Measurements from ENCODE around the gene CPNE2.
"Not testable (repeated sequence)": the region's sequence is repeated elsewhere in the genome, so short reads cannot be mapped to it uniquely, and the experiment has no call there.

The CPNE2 gene

DNA sequence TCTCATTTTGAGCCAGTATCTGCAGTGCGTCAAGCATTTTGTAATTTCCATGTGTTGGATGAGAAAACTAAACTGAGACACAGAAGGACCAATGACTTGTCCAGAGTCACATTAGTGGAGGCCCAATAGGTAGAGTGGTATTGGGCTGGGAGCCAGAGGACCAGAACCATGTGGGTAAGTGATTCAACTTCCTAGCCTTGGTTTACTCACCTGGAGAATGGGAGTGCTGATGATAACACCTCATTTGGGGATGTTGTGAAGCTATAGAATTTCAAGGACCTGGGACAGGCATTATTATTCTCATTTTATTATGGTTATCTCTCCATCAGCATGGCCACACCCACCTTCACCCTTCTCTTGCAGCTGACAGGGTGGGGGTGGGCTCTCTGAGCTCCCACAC is 8.1 kb downstream of the CPNE2 start:
- DNase-seq = no peak

DNA sequence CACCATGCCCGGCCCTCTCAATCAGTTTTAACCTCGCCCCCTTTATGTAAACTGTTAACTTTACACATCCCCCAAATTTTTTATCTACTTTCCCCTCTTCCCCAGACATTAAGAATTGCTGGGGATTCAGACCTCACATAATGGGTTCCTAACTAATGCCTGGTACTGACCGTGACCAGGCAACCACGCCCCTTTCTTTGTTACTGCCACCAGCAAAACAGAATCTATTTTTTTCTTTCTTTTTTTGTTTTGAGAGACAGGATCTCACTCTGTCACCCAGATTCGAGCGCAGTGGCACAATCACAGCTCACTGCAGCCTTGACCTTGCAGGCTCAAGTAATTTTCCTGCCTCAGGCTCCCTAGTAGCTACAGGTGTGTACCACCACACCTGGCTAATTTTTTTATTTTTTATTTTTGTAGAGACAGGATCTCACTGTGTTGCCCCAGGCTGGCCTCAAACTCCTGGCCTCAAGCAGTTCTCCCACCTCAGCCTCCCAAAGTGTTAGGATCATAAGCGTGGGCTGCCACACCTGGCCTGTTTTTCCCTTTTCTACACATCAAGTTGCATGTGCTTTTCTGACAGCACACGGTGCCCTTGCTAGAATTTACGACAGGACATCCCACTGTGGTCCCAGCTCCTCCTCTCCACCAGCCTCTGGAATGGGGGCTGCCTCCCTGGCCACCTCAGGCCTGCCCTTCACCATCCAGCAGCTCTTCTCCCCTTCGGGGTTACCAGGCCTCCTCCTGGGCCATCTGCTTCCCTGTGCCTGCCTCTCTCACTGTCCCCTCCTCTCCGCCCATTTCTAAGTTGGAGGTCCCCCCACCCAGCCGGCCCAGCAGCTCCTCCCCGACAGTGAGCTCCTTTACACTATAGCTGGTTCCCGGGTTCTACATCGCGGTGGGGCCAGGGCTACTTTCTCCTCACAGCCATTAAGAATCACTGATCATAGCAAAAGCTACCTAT is 10.8 kb downstream of the CPNE2 start:
- DNase-seq = no peak

DNA sequence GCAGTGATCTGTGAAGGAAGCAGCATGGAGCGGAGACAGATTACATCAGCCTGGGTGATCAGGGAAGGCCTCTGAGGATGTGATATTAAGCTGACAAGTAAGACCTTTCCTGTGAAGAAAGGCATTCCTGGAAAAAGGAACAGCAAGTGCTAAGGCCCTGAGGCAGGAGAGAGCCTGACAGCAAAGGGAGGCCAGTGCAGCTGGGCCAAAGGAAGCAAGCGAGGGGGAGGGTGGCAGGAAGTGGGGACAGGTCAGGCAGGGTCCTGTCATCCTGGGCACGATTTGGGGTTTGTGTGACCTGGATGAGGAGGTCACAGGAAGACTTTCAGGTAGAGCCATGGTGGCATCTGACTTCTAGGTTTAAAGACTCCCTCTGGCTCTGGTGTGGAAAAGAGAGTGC is 12.3 kb downstream of the CPNE2 start:
- DNase-seq = no peak

DNA sequence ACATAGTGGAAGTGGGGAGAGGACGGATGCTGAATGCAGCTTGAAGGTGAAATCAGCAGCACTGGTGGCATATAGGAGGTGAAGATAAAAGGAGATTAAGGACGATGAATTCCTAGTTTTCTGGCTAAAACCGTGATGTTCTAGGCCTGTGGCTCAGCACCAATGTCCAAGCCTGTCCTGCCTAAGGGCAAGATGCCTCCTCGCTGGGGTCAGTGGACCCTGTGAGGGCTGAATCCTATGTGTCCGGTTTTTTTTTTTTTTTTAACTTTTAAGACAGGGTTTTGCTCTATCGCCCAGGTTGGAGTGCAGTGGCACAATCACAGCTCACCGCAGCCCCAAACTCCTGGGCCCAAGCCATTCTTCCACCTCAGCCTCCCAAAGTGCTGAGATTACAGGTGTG is 12.8 kb downstream of the CPNE2 start:
- no peak for DNase-seq

DNA sequence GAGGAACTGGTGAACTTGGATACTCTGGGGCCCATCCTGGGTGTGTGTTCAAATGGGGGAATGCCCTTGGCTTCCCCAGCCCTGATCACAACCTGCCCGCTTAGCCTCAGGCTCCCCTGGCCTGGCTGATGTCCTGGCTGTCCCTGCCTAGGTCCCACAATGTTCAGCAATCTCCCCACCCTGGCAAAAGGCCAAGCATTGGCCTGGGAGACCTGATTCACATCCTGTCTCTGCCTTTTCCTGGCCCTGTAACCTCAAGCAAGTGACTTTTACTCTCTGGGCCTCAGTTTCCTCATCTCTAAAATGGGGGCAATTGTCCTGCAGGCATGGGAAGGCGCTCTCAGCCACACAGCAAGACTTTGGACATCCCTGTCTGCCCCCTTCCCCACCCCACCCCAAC is 14.4 kb downstream of the CPNE2 start:
- no peak for DNase-seq

DNA sequence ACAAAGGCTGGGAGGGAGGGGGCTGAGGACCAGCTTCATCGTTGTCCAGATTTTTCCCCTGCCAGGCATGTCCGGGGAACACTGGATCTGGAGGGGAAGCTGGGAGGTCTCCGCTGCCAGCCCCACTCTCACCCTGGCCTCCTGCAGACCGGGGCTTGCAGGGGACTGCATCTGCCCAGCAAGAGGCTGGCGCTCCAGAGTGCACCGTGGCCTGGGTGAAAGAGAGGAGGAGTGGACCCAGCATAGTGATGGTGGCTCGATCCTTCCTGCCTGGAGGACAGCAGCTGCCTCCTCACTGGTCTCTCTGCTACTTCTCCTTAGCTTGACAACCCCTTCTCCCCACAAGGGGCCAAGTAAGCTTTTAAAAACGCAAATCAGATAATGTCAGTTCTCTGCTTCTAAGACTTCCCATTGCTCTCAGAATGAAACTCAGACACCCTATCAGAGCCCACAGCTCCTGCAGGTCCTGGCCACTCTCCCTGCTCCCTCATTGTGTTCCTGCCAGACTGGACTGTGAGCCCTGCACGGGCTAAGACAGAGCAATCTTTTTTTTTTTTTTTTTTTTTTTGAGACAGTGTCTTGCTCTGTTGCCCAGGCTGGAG is 15.0 kb downstream of the CPNE2 start:
- DNase-seq = no peak

DNA sequence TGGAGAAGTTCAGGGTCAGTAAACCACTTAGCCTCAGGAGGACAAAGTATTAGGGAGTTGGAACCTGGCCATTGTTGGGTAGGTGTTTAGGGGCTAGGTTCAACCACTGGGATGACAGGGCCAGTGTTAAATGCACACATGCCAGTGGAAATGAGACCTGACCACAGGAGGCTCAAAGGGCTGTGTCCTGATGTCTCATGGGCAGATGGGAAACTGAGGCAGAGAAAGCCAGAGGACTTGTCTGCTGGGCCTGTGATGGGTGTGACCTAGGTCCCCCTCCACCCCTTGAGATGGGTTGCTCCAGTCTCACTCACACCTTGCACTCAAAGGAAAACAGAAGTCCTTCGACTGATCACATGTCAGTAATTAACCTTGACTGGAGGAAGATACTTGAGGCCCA is 16.0 kb downstream of the CPNE2 start:
- DNase-seq = no peak

DNA sequence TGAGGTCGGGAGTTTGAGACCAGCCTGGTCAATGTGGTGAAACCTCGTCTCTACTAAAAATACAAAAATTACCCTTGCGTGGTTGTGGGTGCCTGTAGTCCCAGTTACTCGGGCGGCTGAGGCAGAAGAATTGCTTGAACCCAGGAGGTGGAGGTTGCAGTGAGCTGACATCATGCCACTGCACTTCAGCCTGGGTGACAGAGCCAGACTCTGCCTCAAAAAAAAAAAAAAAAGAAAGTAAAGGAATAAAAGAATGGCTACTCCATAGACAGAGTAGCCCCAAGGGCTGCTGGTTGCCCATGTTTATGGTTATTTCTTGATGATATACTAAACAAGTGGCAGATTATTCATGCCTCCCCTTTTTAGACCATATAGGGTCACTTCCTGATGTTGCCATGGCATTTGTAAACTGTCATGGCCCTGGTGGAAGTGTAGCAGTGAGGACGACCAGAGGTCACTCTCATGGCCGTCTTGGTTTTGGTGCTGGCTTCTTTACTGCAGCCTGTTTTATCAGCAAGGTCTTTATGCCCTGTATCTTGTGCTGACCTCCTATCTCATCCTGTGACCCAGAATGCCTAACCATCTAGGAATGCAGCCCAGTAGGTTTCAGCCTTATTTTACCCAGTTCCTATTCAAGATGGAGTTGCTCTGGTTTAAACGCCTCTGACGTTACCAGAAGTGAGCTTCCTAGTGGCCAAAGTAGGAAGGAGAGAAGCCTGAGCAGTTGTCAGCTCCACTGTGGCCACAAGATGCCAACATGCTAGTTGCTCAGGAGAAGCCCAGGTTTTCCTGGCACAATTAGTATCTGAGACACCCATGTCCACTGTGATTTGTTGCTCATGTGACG is 17.1 kb downstream of the CPNE2 start:
- not testable (repeated sequence) for DNase-seq

DNA sequence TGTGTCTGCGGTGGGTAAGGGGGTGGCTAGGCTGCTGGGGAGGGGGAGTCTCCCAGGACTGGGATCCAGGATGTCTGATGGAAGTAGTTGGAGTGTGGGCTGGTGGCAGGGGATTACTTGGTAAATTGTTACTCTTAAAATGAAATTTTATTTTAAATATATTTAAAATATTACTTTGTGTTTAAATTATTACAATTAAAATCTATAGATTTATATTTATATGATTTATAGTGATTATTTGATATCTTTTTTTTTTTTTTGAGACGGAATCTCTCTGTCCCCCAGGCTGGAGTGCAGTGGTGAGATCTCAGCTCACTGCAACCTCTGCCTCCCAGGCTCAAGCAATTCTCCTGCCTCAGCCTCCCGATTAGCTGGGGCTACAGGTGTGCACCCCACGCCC is 18.6 kb downstream of the CPNE2 start:
- DNase-seq = no peak

DNA sequence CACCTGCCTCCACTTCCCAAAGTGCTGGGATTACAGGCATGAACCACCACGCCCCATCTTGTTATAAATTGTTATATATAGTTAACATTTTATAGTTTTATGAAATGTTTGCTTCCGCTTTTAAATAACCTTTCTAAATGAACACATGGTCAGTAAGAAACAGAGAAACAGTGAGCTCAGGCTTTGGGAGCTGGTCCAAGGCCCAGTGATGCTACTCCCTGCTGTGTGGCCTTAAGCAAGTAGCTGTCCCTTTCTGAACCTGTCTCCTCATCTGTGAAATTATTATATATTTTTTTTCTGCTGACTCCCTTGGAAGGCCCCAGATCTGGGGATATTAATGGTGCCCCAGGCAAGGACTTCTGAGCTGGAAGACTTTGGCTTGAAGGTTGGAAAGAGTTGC is 19.0 kb downstream of the CPNE2 start:
- no peak for DNase-seq

DNA sequence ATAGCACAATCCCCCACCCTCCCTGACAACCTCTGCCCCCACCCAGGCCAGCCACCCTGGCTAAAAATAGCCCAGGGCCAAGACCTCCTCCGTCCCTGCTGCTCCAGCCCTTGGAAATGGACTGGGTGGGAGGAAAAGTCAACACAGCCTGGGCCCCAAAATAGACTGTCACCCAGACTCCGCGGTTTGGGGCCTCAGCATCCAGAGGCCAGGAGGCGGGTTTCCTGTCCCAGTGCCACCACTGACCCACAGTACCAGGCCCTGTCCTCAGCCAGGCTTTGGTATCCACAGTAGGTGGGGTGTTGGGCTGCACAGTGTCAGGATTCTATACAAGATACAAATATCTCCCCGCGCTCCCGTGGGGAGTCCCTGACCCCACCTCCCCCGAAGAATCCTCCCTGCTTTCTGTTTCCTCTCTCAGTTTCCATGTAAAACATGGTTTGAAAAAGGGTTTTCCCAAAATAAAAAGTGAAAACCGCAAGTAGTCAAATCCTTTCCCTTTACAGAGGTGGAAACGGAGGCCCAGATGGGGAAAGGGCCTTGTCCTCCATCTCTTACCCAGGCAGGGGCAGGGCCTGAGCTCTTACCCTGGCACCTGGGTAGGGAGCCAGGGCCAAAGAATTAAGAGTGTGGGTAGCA is 20.1 kb downstream of the CPNE2 start:
- no peak for DNase-seq

DNA sequence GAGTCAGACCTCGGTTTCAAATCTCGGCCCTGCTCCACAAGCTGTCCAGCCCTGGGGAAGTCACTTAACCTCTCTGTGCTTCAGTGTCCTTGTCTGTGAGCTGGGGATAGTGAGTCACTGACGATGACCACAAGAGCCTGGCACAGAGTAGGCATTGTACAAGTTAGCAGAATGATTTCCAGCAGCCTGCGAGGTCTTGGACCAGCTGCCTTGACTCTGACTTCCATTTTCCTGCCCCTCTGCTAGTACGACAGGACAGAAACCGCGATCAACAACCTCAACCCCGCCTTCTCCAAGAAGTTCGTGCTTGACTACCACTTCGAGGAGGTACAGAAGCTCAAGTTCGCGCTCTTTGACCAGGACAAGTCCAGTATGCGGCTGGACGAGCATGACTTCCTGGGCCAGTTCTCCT is 20.7 kb downstream of the CPNE2 start:
- peak; percentile 5 for DNase-seq

DNA sequence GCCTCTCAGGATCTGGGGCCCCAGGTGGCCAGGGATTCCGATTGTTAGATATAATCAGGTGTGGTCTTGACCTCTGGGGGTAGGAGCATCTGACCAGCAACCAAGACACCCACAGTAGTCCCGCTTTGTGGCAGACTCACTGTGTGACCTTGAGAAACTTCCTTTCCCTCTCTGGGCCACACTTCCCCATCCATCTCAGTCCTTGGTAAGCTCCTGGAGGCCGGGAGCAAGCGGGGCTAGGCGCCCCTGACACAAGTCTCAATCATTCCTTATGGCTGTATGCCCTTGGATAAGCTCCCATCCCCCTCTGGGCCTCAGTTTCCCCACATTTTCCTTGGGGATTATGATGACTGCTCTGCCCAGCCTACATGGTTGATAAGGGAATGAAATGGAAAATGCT is 21.3 kb downstream of the CPNE2 start:
- DNase-seq = no peak

DNA sequence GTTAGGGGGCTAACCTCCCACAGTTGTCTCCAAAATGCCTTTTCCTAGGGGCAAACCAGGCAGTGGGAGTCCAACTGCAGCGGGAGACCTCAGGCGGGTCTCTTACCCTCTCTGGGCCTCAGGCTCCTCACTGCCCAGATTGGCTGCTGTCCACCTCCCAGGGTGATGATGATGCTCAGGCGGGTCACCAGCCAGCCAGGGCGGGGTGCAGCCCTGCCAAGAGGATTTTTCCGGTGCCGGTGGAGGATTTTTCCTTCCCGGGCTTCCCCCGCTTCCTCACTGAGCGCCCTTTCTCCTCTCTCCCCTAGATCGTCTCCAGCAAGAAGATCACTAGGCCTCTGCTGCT is 22.8 kb downstream of the CPNE2 start:
- no peak for DNase-seq

DNA sequence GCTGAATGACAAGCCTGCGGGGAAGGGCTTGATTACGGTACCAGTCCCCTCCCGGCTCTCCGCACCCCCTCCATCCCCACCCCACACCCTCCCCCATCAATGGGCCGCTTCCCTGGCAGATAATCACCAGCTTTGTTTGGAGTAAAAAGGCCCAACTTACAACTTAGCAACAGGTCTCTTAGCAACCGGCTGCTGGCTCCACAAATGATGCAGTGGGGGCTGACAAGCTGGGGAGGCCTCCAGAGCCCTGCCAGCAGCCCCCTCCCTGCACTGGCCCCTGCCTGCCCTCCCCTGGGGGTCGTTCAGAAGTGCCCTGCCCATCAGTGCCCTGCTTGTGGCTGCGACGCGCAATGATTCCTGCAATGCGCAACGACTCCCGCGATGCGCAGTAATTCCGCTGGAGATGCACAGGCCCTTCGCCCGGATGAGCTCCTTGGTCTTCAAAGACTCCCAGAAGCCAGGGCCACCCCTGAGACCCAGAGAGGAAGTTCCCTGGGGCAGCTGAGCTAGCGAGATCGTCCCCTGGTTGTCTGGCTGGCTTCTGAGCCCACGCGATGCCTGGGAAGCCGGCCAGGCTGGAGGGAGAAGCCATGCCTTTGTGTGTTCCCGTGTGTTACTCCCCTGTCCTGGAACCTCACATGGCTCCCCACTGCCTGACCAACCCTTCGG is 23.3 kb downstream of the CPNE2 start:
- no peak for DNase-seq

DNA sequence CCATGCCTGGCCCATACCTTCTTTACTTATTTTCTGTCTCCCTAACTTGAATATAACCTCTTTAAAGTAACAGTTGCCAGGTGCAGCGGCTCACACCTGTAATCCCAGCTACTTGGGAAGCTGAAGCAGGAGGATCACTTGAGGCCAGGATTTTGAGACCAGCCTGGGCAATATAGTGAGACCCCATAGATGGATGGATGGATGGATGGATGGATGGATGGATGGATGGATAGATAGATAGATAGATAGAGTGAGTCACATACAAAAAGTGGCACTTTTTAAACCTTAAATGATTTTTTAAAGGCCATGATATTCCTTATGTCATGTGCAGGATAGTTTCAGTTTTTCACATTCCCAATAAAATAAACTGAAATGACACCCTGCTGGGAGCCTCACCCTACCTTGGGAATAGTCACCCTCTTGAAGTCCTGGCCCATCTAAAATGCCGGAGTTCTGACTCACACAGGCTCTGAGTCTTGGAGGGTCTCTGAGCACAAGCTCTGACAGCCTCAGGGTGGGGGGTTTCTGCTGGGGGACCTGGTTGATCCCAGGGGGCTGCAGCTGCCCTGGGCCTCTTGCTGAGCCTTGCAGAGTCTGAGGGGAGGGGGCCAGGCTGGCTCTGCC is 26.2 kb downstream of the CPNE2 start:
- DNase-seq = no peak

DNA sequence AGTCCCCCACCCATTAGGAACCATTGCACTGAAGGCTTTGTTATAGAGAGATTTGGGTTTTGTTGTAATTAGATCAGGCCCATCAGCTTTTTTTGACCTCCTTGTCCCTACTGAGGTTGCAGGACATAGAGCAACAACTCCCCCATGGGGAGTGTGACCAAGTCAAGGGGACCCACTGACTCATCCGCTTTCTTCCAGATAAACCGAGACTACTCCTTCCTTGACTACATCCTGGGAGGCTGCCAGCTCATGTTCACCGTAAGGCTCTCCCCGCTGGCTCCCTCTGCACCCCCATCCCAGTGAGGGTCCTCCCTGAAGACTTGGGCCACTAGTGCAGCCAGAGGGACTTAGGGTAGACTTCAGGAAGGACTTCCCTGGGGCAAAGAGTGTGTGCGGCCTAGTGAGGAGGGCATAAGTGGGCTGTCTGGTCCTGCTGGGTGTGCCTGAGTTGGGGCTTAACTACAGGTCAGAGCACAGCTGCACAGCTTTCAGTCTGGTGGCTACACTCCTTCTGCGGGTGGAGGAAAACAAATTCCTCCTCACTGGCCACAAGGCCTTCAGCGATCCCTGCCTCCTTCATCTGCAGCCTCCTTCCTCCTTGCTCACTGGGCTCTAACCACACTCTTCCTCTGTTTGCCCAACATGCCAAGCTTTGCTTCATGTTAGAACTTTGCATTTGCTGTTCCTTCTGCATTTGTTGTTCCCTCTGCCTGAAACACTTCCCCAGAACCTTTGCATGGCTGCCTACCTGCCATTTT is 31.0 kb downstream of the CPNE2 start:
- no peak for DNase-seq

DNA sequence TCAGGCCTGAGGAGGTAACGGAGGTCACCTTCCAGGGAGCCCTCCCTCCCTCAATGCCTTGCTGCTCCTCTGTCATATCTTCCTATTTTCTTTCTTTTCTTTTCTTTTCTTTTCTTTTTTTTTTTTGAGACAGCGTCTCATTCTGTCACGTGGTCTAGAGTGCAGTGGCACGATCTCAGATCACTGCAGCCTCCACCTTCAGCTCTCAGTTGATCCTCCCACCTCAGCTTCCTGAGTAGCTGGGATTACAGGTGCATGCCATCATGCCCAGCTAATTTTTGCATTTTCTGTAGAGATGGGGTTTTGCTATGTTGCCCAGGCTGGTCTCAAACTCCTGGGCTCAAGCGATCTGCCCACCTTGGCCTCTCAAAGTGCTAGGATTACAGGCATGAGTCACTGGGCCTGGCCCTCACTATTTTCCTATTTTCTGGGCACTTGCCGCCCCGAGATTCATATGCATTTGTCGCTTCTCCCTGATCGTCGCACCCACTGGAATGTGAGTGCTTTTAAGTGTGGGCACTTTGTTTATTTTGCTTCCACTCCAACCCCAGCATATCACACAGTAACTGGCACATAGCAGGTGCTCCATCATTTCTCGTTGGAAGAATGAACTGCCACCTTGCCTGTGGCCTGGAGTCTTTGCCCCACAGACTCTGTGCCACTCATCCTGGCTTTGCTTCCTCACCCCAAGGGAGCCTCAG is 31.7 kb downstream of the CPNE2 start:
- no peak for DNase-seq

DNA sequence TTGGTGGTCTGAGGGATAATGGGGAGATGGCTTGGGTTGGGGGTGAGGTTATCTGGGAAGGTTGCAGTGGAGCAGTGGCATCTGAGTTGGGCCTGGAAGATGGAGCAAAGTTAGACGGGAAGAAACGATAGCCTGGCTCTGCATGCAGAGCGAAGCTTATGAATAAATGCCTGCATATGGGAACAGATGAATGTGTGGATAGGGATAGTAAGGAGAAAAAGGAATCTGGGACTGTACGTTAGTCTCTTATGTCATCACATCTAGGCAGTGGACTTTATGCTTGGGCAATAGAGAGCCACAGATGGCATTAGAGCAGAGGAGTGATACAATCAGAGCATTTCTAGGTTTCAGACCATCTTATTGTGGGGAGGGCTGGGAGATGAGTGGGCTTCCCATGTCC is 33.0 kb downstream of the CPNE2 start:
- no peak for DNase-seq

DNA sequence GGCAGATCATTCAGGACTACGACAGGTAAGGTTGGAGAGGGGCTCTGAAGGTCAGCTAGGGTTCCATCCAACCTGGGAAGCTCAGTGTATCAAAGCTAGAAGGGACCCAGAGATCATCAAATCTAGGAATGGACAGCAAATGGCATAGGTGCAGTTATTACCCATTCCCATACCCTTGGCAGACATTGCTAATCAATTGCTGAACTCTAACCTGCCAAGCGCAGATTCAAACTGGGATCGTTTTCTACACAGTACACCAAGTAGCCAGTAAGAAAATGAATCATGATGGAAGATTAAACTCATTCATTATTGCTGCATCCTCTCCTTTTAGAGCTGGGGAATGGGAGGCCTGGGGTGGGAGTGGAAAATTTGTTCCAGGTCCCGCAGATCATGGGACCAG is 33.6 kb downstream of the CPNE2 start:
- no peak for DNase-seq

DNA sequence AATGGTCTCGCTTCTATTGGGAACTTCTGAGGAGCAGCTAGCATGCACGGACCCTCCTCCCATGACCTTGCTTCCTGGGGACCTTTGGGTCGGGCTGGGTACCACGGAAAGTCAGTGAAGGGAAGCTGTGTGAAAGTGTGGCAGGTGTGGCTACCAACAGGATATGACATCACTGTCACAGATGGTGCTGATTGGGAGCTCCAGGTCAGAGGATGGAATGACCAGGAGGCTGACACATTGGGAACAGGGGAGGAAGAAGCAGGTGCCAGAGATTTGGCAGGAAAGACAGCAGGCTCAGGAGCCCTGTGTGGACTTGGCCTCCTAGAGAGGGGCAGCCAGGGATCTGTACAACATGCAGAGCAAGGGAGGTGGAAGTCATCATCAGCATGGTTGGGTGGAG is 34.0 kb downstream of the CPNE2 start:
- DNase-seq = no peak
